ENCODE results near the gene BEAN1.
"Not testable (repeated sequence)": the region's sequence is repeated elsewhere in the genome, so short reads cannot be mapped to it uniquely, and the experiment has no call there.

The BEAN1 gene

DNA sequence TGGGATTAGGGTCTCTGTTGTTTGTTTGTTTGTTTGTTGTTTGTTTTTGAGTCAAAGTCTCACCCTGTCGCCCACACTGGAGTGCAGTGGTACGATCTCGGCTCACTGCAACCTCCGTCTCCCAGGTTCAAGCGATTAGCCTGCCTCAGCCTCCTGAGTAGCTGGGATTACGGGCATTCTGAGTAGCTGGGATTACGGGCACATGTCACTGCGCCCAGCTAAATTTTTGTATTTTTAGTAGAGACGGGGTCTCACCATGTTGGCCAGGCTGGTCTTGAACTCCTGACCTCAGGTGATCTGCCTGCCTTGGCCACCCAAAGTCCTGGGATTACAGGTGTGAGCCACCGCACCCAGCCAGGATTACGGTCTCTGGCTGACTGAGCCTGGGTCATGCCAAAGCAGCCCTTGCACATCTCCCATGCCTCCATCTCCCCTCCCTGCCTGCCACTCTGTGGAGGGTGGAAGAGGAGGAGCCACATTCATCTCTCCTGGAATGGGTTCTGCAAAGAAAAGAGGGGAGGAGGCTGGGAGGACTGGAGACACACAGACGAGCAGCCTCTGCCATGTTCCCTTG, 59.2 kb downstream of the BEAN1 start:
- DNase-seq (ENCODE audit: low read depth) = no peak

DNA sequence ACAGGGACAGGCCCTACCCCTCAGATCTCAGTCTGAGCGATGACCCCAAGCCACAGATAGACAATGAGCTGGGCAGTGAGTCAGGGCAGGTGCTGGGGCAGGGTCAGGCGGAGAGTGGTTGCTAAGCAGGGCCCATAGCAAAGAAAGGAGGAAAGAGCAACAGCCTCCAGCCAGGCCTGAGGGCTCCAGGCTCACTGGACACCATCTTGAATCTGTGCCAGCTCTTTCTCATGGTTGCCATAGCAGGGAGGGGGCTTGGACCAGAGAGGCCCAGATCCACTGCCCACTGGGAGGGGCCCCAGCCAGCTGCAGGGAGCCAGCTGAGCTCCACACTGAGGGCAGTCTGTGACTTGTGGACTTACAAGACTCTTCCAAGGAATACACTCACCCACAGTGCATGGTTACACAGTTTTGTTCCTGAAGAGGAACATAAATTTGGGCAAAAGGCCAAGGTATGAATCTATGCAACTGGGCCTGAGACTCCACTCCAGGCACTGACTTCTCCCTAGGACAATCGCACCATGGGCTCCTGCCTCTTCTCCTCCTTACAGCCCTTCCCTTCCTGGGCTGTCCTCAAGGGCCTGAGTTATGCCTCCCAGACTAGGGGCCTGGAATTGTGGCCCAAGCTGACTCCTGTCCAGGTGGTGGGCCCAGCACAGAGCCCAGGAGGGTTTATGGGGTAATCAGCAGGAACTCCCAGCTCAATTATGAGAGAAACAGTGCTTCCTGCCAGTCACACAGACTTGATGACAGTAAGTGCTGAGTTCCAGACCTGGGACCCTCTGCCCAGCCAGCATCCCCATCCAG, 59.9 kb downstream of the BEAN1 start:
- no peak for DNase-seq (ENCODE audit: low read depth)

DNA sequence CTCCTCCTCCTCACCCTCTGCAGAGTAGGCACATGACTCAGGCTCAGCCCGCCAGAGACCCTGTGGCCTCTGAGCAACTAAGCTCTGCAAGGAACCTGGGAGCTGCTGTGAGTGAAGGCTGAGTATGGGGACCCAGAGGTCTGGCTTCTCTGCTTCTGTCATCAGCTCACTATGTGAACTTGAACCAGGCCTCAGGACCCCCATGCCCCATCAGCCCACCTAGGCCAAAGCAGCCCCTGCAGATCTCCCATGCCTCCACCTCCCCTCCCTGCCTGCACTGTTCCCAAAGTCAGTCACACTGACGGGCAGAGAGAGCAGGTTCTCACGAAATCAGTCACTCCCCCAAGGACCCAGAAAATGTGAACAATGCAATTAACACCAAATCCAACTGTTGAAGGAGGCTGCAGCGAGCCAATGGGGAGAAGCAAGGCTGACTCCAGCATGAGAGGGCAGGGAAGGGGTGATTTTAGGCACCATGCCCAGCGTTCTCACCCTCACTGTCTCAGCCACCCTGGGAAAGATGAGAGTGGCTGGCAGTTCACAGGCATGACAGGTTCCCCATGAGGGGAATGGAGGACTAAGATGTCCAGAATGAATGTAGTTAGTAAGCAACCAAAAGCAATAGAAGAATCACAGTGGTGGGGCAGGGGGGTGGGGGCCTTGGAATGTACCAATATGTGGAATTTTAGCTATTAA, 60.6 kb downstream of the BEAN1 start:
- no peak for DNase-seq (ENCODE audit: low read depth)

DNA sequence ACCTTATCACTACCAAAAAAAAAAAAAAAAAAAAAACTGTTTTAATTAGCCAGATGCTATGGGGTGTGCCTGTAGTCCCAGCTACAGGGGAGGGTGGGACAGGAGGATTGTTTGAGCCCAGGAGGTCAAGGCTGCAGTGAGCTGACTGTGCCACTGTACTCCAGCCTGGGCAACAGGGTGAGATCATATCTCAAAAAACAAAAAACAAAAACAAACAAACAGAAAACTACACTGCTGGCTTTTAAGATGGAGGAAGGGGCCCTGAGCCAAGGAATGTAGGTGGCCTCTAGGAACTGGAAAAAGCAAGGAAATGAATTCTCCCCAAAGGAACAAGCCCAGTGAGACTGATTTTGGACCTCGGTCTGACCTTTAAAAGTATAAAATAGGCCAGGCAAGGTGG, 61.4 kb downstream of the BEAN1 start:
- DNase-seq (ENCODE audit: low read depth) = no peak

DNA sequence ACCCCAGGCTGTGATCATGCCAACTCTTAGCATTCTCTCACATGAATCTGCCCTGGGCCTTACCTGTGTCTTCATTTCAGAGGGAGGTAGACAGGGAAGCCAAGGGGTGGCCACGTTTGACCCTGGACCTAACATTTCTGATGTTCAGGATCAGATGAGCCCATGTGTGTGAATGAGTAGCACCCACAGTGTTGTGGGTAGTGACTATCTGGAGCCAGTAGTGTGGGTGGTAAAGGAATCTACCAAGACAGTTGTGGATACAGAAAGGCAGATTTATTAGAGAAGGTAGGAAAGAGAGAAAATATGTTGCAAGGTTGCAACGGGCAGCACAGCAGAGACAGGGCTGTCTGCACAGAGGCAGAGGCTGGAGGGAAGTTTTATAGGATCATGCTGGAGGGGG, 62.3 kb downstream of the BEAN1 start:
- no peak for DNase-seq (ENCODE audit: low read depth)

DNA sequence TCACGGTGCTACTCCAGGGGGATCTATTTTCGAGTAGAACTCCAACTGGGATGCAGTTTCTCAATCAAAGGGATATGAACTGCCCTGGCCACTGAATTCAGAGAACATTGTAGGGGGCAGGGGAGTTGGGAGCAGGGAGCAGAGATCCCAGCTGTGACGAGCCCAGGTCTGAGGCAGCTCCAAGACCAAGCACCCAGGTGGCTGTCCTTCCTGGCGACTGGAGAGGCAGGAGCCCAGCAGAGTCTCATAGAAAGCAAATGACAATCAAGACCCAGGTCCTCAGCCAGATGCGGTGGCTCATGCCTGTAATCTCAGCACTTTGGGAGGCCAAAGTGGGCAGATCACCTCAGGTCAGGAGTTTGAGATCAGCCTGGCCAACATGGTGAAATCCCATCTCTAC, 62.7 kb downstream of the BEAN1 start:
- DNase-seq (ENCODE audit: low read depth) = no peak

DNA sequence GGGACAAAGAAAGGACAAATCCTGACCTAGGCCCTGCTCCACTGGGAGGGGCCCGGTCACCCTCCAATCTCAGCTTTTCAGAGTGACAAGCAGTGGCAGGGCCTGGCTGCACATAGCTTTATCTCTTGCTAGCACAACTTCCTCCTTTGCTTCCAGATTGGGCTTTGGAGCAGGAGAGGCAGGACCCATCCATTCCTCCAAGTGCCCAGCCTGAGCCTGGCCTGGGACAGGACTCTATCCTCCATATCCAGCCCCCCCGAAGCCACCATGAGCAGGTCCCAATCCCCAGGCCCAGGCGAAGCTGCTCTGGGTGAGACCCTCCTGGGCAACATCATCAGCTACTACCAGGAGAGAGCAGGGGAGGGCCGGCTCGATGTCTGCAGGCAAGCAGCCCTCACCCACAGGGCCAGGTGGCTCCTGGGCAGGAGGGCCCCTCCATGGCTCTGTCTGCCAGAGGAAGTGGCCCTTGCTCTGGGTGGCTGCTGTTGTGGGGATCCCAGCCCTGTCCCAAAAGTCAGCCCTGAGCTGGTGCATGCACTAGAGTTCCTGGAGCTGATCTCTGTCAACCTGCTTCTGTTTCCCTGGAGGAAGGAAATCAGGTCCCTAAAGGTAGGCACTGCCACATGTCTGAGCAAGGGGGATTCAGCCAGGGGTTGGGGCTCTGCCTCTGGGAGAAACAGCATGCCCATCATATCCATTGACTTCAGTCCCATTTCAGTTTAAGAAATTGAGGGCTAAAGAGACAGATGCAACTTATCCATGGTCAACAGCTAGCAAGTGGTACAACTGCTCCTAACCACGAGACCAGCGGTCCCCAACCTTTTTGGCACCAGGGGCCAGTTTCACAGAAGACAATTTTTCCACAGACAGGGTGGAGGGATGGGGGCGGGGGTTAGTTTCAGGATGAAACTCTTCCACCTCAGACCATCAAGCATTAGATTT, 64.0 kb downstream of the BEAN1 start:
- DNase-seq (ENCODE audit: low read depth) = no peak

DNA sequence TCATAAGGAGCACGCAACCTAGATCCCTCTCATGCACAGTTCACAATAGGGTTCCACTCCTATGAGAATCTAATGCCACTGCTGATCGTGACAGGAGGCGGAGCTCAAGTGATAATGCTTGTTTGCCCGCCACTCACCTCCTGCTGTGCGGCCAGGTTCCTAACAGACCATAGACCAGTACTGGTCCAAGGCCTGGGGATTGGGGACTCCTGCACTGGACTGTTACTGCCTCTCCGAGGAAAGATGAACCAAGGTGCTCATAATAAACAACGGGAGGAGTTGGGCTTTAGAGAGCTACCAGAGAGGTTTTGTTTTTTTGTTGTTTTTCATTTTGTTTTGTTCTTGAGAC, 64.6 kb downstream of the BEAN1 start:
- no peak for DNase-seq (ENCODE audit: low read depth)

DNA sequence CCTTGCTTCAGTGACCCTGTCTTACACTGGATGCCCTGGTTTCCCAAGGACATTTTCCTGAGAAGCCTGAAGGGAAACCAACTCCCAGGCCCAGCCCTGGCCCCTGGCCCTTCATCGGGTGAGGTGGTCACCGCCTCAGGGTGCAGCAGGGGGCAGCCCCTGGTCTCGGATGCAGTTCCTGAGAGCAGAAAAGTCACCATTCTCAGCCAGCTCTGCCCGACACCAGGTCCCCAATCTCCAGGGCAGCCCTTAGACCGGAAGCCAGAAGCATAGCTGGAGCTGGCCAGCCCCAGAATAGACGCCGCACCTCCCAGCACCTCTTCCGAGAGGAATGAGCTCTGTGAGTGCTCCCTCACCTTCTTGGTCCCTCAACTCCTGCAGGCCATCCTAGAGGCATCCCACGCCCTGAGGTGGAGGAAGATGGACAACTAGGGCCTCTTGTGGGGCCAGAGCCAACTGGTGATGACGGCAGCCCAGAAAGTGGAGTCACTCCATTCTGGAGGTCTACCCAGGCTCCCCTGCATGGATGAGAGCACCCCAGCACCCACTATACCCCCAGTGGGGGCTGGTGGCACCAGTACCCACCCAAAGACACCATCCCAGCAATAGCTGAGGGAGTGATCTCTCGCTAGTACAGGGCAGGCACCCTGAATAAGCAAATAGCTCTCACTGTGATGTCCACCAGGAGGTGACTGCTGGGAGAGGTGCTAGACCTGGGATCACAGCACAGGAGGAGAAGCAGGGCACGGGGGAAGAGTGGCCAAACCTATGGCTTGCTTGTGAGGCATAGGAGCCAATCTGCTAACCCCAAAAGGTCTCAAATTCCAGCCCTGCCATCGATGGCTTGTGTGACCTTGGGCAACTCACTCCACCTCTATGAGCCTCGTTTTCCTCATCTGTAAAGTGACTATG, 66.7 kb downstream of the BEAN1 start:
- no peak for DNase-seq (ENCODE audit: low read depth)

DNA sequence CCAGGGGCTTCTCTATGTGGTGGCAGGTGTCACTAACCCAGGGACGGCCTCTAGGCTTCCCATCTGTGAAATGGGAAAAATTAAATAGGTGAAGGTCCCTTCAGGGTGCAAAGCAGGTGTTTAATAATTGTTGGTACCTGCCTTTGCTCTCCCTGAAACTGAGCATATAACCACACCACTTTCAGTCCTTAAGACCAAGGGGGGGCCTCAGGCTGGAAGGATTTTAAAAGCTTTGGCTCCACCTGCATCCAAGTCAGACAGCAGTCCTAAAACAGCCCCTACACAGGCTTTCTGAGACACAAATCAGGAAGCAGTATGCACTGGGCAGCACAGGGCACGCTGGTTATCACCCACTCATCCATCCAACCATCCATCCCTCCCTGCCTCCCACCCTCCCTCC, 67.8 kb downstream of the BEAN1 start:
- no peak for DNase-seq (ENCODE audit: low read depth)

DNA sequence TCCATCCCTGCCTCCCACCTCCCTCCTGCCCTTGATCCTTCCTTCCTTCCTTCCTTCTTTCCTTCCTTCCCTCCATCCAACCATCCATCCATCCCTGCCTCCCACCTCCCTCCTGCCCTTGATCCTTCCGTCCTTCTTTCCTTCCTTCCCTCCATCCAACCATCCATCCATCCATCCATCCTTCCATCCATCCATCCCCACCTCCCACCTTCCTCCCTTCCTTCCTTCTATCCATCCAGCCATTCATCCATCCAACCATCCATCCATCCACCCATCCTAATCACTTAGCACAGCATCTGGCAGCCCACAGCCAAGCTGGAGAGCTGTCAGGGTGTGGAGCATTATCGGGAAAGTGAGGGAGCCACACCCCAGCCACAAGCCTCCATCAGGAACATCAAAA, 68.3 kb downstream of the BEAN1 start:
- no peak for DNase-seq (ENCODE audit: low read depth)

DNA sequence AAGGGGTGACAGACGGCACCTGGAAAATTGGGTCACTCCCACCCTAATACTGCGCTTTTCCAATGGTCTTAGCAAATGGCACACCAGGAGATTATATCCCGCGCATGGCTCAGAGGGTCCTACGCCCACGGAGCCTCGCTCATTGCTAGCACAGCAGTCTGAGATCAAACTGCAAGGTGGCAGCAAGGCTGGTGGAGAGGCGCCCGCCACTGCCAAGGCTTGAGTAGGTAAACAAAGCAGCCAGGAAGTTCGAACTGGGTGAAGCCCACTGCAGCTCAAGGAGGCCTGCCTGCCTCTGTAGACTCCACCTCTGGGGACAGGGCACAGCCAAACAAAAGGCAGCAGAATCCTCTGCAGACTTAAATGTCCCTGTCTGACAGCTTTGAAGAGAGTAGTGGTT, 69.1 kb downstream of the BEAN1 start:
- DNase-seq (ENCODE audit: low read depth) = not testable (repeated sequence)

DNA sequence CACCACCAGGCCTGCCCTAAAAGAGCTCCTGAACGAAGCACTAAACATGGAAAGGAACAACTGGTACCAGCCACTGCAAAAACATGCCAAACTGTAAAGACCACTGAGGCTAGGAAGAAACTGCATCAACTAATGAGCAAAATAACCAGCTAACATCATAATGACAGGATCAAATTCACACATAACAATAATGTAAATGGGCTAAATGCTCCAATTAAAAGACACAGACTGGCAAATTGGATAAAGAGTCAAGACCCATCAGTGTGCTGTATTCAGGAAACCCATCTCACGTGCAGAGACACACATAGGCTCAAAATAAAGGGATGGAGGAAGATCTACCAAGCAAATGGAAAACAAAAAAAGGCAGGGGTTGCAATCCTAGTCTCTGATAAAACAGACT, 70.8 kb downstream of the BEAN1 start:
- DNase-seq (ENCODE audit: low read depth) = not testable (repeated sequence)

DNA sequence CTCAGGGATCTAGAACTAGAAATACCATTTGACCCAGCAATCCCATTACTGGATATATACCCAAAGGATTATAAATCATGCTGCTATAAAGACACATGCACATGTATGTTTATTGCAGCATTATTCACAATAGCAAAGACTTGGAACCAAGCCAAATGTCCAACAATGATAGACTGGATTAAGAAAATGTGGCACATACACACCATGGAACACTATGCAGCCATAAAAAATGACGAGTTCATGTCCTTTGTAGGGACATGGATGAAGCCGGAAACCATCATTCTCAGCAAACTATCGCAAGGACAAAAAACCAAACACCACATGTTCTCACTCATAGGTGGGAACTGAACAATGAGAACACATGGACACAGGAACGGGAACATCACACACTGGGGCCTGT, 74.5 kb downstream of the BEAN1 start:
- DNase-seq (ENCODE audit: low read depth) = not testable (repeated sequence)

DNA sequence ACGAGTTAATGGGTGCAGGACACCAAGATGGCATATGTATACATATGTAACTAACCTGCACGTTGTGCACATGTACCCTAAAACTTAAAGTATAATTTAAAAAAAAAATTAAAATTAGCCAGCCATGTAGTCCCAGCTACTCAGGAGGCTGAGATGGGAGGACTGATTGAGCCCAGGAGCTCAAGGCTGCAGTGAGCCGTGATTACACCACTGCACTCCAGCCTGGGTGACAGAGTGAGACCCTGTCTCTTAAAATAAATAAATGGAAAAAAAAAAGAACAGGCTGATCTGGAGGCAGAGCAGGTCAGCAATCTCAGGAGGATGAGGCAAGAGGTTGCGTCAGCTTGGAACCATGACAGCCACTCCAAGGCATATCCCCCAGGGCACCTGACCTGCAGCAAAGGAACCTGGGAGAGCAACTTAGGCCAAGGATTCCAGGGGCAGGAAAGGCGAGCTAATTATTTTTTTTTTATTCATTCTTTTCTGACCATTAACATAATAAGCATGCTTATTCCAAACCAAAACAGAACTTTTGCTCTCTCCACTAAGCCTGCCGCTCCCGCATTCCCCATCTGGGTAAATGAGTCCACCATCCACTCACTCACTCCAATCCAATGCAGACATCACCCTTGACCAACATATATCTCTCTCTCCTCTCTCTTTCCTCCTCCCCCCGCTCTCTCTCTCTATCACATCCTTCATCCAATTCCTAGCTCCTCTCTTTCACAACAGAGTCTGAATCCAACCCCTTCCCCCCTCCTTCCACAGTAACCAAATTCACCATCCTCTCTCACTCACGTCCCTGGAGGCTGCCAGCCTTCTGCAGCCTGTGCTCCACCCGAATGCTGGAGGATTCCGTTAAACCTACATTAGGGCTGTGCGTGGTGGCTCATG, 75.2 kb downstream of the BEAN1 start:
- no peak for DNase-seq (ENCODE audit: low read depth)

DNA sequence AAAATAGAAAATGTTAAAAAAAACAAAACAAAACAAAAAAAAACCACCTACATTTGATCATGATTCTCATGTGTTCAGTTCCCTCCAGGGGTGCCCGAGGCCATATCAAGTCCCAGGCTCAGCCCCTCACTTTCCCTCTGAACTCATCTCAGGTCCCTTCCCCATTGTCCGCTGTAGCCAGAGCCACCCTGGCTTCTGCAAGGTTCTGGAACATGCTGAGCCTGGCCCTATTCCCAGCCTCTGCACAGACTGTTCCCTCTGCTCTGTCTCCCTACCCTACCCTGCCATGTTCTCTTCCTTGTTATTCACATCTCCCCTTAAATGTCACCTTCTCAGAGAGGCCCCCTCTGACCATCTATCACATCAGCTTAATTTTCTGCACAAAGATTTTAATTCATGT, 75.9 kb downstream of the BEAN1 start:
- no peak for DNase-seq (ENCODE audit: low read depth)

DNA sequence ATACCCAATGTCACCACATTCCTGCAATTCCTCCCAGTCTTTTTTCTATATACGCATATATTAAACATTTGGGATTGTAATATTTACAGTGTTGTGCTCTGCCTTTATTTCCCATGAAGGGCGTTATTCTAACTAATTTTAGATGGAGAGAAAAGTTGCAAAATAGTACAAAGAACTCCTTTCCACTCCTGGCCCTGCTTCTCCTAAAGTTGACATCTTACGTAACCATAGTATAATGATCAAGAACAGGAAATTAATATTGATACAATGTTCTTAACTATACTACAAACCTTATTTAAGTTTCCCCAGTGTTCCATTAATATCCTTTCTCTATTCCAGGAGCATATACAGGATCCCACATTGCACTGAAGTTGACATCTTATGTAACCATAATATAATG, 76.5 kb downstream of the BEAN1 start:
- DNase-seq (ENCODE audit: low read depth) = no peak

DNA sequence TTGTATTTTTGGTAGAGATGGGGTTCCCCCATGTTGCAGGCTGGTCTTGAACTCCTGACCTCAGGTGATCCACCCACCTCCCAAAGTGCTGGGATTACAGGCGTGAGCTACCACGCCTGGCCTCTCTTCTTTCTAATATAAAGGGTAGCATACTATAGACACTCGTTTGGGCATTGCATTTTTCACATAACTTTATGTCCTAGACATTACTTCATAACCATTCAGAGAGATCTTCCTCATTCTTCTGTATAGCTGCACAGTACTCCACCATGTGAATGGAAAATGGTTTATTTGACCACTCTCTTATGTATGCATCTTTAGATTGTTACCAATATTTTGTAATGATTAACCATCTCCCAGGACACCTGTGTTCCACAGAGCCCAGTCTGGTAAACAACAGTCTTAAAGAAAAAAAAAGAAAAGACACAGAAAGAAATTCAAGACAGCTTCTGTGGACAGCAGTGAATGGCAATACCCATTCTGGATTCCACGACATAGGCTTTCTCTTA, 80.7 kb downstream of the BEAN1 start:
- no peak for DNase-seq (ENCODE audit: low read depth)

DNA sequence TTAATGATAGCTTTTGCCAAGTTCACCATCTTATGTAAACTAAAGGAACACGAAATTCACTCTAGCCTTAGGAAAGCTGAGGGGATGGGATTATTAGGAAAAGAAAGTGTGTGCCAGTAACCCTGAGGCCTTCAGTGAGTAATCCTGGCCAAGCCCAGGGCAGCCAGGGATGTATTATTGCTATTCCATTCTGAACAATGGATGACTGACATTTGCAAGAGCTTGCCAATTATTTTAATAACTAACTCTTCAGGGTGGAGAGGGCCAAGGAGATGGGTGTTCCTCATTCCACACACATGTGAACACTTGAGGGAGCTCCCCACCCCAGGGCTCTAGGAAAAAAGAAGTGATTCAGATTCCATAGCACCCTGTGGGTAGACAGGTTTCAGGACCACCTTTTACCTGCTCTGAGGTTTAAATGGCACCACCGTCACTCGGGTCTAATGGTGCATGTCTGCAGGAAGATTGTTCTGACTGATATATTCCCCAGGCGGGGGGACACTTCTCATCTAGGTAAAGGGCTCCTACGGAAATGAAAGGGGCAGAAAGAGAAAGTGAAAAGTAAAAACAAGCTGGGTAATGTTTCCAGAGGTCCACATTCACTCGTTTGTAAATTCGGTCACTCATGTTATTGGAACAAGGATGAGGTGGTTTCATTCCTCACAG, 81.3 kb downstream of the BEAN1 start:
- DNase-seq (ENCODE audit: low read depth) = no peak
